OCI-LY7 (cell line): ENCODE measurements around the gene ITPA. TPM values are rescaled to one million over a fixed set of nuclear protein-coding genes. Genes with fewer than 3 reads are reported as not detected.

Experiments used
- BruUV-seq: library from RNA; stranded (reverse); fragments of 400-500 nt; replicated peaks from 2 replicates; lab custom pipeline; 2021; lab: Mats Ljungman, UMichigan
- CTCF ChIA-PET: fragments of 300-600 bp; sonication (Branson Sonifier 250); formaldehyde crosslinking; loops from one replicate; lab custom pipeline; 2022; ENCODE audit warnings: antibody characterized with exemption; ENCODE audit not compliant: unreplicated experiment; lab: Charles Lee
- POLR2A ChIA-PET: fragments of 300-600 bp; sonication (Branson Sonifier 250); formaldehyde crosslinking; loops from one replicate; lab custom pipeline; 2022; ENCODE audit warnings: antibody characterized with exemption; lab: Charles Lee
- DNase-seq: peaks from one replicate; pipeline ENCODE4 v3.0.0-alpha.2; 2015; ENCODE audit warnings: low spot score
- H2AFZ ChIP-seq: fragments of 200-600 bp; sonication (generic), shearing (Covaris generic); 2 replicates; pipeline ENCODE4 v1.6.1; 2014; ENCODE audit warnings: mild to moderate bottlenecking, antibody characterized with exemption, low read length, moderate library complexity
- H3K27ac ChIP-seq: fragments of 200-600 bp; sonication (generic); 2 replicates; pipeline ENCODE4 v1.5.1; 2014; ENCODE audit warnings: mixed run types, low read depth, mild to moderate bottlenecking, moderate library complexity, low read length, inconsistent platforms; ENCODE audit not compliant: poor library complexity, severe bottlenecking
- H3K36me3 ChIP-seq: fragments of 200-600 bp; sonication (generic); 2 replicates; pipeline ENCODE4 v1.6.1; 2014; ENCODE audit warnings: mild to moderate bottlenecking, antibody characterized with exemption, low read length, moderate library complexity, mixed read lengths; ENCODE audit not compliant: insufficient read depth
- H3K4me1 ChIP-seq: fragments of 200-600 bp; sonication (generic); 2 replicates; pipeline ENCODE4 v1.5.1; 2014; ENCODE audit warnings: mild to moderate bottlenecking, low read length; ENCODE audit not compliant: insufficient read depth, poor library complexity, severe bottlenecking
- H3K4me2 ChIP-seq: fragments of 200-600 bp; sonication (generic); 2 replicates; pipeline ENCODE4 v1.6.1; 2014; ENCODE audit warnings: mild to moderate bottlenecking, low read length
- H3K4me3 ChIP-seq: fragments of 200-600 bp; sonication (generic); 2 replicates; pipeline ENCODE4 v1.5.1; 2014; ENCODE audit warnings: mild to moderate bottlenecking, low read depth, low read length; ENCODE audit not compliant: poor library complexity, severe bottlenecking
- H3K79me2 ChIP-seq: fragments of 200-600 bp; sonication (generic); 2 replicates; pipeline ENCODE4 v1.6.1; 2016; ENCODE audit warnings: low read depth, mild to moderate bottlenecking, low read length, moderate library complexity, mixed read lengths; ENCODE audit not compliant: insufficient read depth
- H3K9me2 ChIP-seq: fragments of 200-600 bp; sonication (generic); 2 replicates; pipeline ENCODE4 v1.6.1; 2016; ENCODE audit warnings: mild to moderate bottlenecking, low read length, mixed read lengths; ENCODE audit not compliant: insufficient read depth
- H3K9me3 ChIP-seq: fragments of 200-600 bp; sonication (generic); 2 replicates; pipeline ENCODE4 v1.6.1; 2014; ENCODE audit warnings: mild to moderate bottlenecking, mixed run types, low read length, mixed read lengths
- H4K20me1 ChIP-seq: fragments of 200-600 bp; sonication (generic); 2 replicates; pipeline ENCODE4 v1.6.1; 2014; ENCODE audit warnings: mild to moderate bottlenecking, antibody characterized with exemption, low read length, moderate library complexity, mixed read lengths; ENCODE audit not compliant: insufficient read depth
- EZH2phosphoT487 ChIP-seq: fragments of 200-600 bp; sonication (generic); IDR thresholded peaks from 2 replicates; pipeline ENCODE4 v1.6.1; 2018; ENCODE audit warnings: low read depth, borderline replicate concordance, mild to moderate bottlenecking, mixed run types, antibody characterized with exemption, low read length, moderate library complexity, mixed read lengths
- intact Hi-C: fragments of 100-400 bp; cut with micrococcal nuclease; formaldehyde crosslinking; loops from one replicate; pipeline ENCODE4 v1.10.0; 2022; ENCODE audit not compliant: unreplicated experiment
- total RNA-seq, 2 experiments: library from RNA; depleted of rRNA in 1 of 2; stranded (reverse); fragments of >200 nt in 1 of 2; shearing (Covaris generic) in 1 of 2; gene quantifications; 2 replicates each; pipeline ENCODE4 v1.2.3, GENCODE V29; 2014 to 2022
- TF ChIP-seq, protein P1 (sequence below): fragments of 200-600 bp; sonication (generic); conservative IDR thresholded peaks from 2 replicates; pipeline ENCODE4 v1.5.1; 2014; ENCODE audit warnings: mild to moderate bottlenecking, antibody characterized with exemption, low read length, moderate library complexity, mixed read lengths

The ITPA gene
- total RNA-seq, 2 experiments from 2014 or later = 58.0 to 62.4 TPM

DNA sequence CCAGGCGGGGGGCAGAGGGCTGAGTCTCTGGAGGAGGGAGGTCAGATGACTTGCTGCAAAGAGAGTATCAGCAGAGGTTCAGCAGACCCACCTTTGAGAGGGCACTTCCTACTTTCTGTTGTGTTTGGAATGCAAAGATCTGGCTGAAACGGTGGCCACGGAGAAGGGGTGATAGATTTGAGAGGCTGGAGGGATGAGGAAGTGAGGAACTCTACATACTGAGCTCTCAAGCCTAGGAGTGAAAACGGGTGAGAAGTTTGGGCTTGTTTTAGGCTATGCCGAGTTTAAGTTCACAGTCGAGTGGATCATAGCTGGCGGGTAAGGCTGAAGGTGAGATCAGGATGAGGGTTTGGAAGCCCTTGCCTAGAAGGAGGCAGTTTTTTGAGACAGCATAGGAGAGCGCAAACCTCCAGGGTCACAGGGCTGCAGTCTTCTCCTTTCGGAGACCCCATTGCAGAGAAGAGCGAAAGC, 477 bp upstream of the ITPA start:
- Histone ChIP-seq H3K9me2 (no peaks in the 10 kb centered on the region), H4K20me1 (no peaks in the 10 kb centered on the region), H3K27ac (peak overlapping the region; percentile 56), H3K4me1 (peaks cover 12% of the 10 kb centered on the region), H3K36me3 (peaks cover 10% of the 10 kb centered on the region), H3K9me3 (no peaks in the 10 kb centered on the region), H3K4me3 (peak overlapping the region; percentile 85), H2AFZ (peak overlapping the region; percentile 84; the same call in 1 of the 2 replicates), H3K4me2 (peak overlapping the region; percentile 94), H3K79me2 (peaks cover 26% of the 10 kb centered on the region)
- POLR2A ChIA-PET = interaction anchor here (0.5 to 1.3 kb wide), 6 partner anchors 10 to 1616 kb away, joined by 3 to 6 read pairs (median 4); no protein-coding TSS in a partner anchor
- intact Hi-C loops = loop anchor here (10.0 kb wide), 1 partner anchor 554 kb away; the partner anchor contains the start of gene NOP56
- DNase-seq = peak; percentile 19
- TF ChIP-seq, protein P1, sequence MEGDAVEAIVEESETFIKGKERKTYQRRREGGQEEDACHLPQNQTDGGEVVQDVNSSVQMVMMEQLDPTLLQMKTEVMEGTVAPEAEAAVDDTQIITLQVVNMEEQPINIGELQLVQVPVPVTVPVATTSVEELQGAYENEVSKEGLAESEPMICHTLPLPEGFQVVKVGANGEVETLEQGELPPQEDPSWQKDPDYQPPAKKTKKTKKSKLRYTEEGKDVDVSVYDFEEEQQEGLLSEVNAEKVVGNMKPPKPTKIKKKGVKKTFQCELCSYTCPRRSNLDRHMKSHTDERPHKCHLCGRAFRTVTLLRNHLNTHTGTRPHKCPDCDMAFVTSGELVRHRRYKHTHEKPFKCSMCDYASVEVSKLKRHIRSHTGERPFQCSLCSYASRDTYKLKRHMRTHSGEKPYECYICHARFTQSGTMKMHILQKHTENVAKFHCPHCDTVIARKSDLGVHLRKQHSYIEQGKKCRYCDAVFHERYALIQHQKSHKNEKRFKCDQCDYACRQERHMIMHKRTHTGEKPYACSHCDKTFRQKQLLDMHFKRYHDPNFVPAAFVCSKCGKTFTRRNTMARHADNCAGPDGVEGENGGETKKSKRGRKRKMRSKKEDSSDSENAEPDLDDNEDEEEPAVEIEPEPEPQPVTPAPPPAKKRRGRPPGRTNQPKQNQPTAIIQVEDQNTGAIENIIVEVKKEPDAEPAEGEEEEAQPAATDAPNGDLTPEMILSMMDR = no peak
- TF ChIP-seq EZH2phosphoT487 = no peak
- TSS peak; percentile 87 for BruUV-seq
- CTCF ChIA-PET = no interaction called here

DNA sequence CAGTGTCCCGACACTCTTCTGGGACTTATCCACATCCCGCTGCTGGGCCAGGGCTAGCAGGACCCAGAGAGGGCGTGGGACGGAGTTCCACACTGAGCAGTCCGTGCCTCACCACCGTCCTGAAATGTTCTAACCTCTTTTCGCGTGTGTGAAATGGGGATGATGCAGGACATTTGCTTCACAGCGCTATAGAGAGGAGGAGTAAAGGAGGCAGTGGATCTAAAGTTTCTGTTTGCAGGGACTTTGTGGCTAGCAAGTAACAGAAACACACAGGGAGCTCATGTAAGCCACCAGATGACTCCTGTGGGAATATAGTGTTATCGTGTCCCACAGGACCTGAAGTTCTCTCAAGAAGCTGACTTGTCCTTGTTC, 634 bp downstream of the ITPA start:
- POLR2A ChIA-PET = interaction anchor here (0.6 to 1.1 kb wide), 2 partner anchors 9 to 11 kb away, joined by 3 read pairs; no protein-coding TSS in a partner anchor
- Histone ChIP-seq H3K4me3 (peak overlapping the region; percentile 85), H3K79me2 (peaks cover 23% of the 10 kb centered on the region), H3K27ac (peak overlapping the region; percentile 56), H2AFZ (peak overlapping the region; percentile 84; the same call in 1 of the 2 replicates), H3K9me2 (no peaks in the 10 kb centered on the region), H4K20me1 (no peaks in the 10 kb centered on the region), H3K4me2 (peak overlapping the region; percentile 94), H3K9me3 (no peaks in the 10 kb centered on the region), H3K36me3 (peaks cover 17% of the 10 kb centered on the region), H3K4me1 (peaks cover 12% of the 10 kb centered on the region)
- peak; percentile 16 for DNase-seq
- BruUV-seq = no TSS peak
- TF ChIP-seq, protein P1 = no peak
- TF ChIP-seq EZH2phosphoT487 = no peak
- CTCF ChIA-PET = no interaction called here
- intact Hi-C loops = loop anchor here (10.0 kb wide), 1 partner anchor 555 kb away; the partner anchor contains the start of gene NOP56

DNA sequence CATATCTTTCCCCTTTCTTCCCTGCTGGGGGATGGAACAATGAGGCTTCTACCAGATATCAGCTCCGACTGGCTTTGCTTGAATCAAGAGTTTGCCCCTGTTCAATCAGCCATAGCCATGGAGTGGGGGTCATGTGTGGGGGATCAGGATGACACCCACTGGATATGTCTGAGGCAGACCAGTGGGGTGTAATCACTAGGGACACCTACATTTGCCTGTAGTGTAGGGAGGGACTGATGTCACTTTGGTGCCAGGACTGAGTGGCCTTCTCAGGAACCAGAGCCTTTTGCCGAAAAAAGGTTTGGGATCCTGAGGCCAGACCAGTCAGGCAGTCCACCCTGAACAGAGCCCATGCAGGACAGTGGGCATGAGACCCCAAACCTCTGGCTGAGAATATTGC, 1.0 kb downstream of the ITPA start:
- no peak overlapping the region for H3K27ac ChIP-seq
- ChIA-PET POLR2A (interaction anchor here (0.6 to 0.8 kb wide), 3 partner anchors 8 to 137 kb away, joined by 3 to 5 read pairs (median 4); no protein-coding TSS in a partner anchor), CTCF (no interaction called here)
- H2AFZ ChIP-seq = no peak overlapping the region
- H4K20me1 ChIP-seq = no peaks in the 10 kb centered on the region
- H3K4me1 ChIP-seq = peaks cover 12% of the 10 kb centered on the region
- H3K36me3 ChIP-seq = peaks cover 21% of the 10 kb centered on the region
- no peak for DNase-seq
- intact Hi-C loops = no loop called here
- TF ChIP-seq, protein P1 = no peak
- no peak for TF ChIP-seq EZH2phosphoT487
- no TSS peak for BruUV-seq
- H3K9me2 ChIP-seq = no peaks in the 10 kb centered on the region
- peak overlapping the region; percentile 85 for H3K4me3 ChIP-seq
- no peaks in the 10 kb centered on the region for H3K9me3 ChIP-seq
- H3K4me2 ChIP-seq = peak overlapping the region; percentile 94
- peaks cover 23% of the 10 kb centered on the region for H3K79me2 ChIP-seq
